ENCODE results near the gene TMEM132E.

The TMEM132E gene

GRCh38 chr17:34626121-34626681 lies 46.8 kb downstream of the TMEM132E start:
- in situ Hi-C loops (cut with MboI; ENCODE audit: low sequenced_read_pairs): loop anchor here (25.0 kb wide), 1 partner anchor 314 kb away; the partner anchor contains the start of gene CCL8

- in situ Hi-C loops (cut with MboI; ENCODE audit: low sequenced_read_pairs): loop anchor here (25.0 kb wide), 1 partner anchor 317 kb away; the partner anchor contains the start of gene CCL8
These were observed 49.5 kb downstream of the TMEM132E start for GRCh38 chr17:34628879-34629278.

- in situ Hi-C loops (cut with MboI; ENCODE audit: low sequenced_read_pairs): loop anchor here (25.0 kb wide), 1 partner anchor 321 kb away; the partner anchor contains the start of gene CCL8
These were observed 54.0 kb downstream of the TMEM132E start for GRCh38 chr17:34633351-34633750.

- in situ Hi-C loops (cut with MboI; ENCODE audit: low sequenced_read_pairs): loop anchor here (25.0 kb wide), 1 partner anchor 321 kb away; the partner anchor contains the start of gene CCL8
These were observed 54.4 kb downstream of the TMEM132E start for GRCh38 chr17:34633760-34634159.

GRCh38 chr17:34634551-34635160 lies 55.3 kb downstream of the TMEM132E start:
- in situ Hi-C loops (cut with MboI; ENCODE audit: low sequenced_read_pairs): loop anchor here (25.0 kb wide), 1 partner anchor 322 kb away; the partner anchor contains the start of gene CCL8

GRCh38 chr17:34635876-34636275 lies 56.5 kb downstream of the TMEM132E start:
- in situ Hi-C loops (cut with MboI; ENCODE audit: low sequenced_read_pairs): loop anchor here (25.0 kb wide), 1 partner anchor 324 kb away; the partner anchor contains the start of gene CCL8

GRCh38 chr17:34637041-34637547 lies 57.7 kb downstream of the TMEM132E start:
- in situ Hi-C loops (cut with MboI; ENCODE audit: low sequenced_read_pairs): loop anchor here (25.0 kb wide), 1 partner anchor 325 kb away; the partner anchor contains the start of gene CCL8

- in situ Hi-C loops (cut with MboI; ENCODE audit: low sequenced_read_pairs): loop anchor here (25.0 kb wide), 1 partner anchor 326 kb away; the partner anchor contains the start of gene CCL8
These were observed 58.5 kb downstream of the TMEM132E start for GRCh38 chr17:34637548-34638525.

GRCh38 chr17:34638526-34639260 lies 59.3 kb downstream of the TMEM132E start:
- in situ Hi-C loops (cut with MboI; ENCODE audit: low sequenced_read_pairs): loop anchor here (25.0 kb wide), 1 partner anchor 326 kb away; the partner anchor contains the start of gene CCL8

GRCh38 chr17:34639706-34640425 lies 60.5 kb downstream of the TMEM132E start:
- in situ Hi-C loops (cut with MboI; ENCODE audit: low sequenced_read_pairs): loop anchor here (25.0 kb wide), 1 partner anchor 328 kb away; the partner anchor contains the start of gene CCL8

GRCh38 chr17:34641368-34641767 lies 62.0 kb downstream of the TMEM132E start:
- in situ Hi-C loops (cut with MboI; ENCODE audit: low sequenced_read_pairs): loop anchor here (25.0 kb wide), 1 partner anchor 329 kb away; the partner anchor contains the start of gene CCL8

GRCh38 chr17:34644941-34645550 lies 65.7 kb downstream of the TMEM132E start:
- in situ Hi-C loops (cut with MboI; ENCODE audit: low sequenced_read_pairs): loop anchor here (25.0 kb wide), 1 partner anchor 333 kb away; the partner anchor contains the start of gene CCL8

GRCh38 chr17:34645594-34645993 lies 66.2 kb downstream of the TMEM132E start:
- in situ Hi-C loops (cut with MboI; ENCODE audit: low sequenced_read_pairs): loop anchor here (25.0 kb wide), 1 partner anchor 333 kb away; the partner anchor contains the start of gene CCL8

- in situ Hi-C loops (cut with MboI; ENCODE audit: low sequenced_read_pairs): loop anchor here (25.0 kb wide), 1 partner anchor 335 kb away; the partner anchor contains the start of gene CCL8
These were observed 68.1 kb downstream of the TMEM132E start for GRCh38 chr17:34647511-34647910.

GRCh38 chr17:34650051-34650750 lies 70.8 kb downstream of the TMEM132E start:
- in situ Hi-C loops (cut with MboI; ENCODE audit: low sequenced_read_pairs): no loop called here

- in situ Hi-C loops (cut with MboI; ENCODE audit: low sequenced_read_pairs): no loop called here
These were observed 72.0 kb downstream of the TMEM132E start for GRCh38 chr17:34651402-34651811.

- in situ Hi-C loops (cut with MboI; ENCODE audit: low sequenced_read_pairs): no loop called here
These were observed 72.7 kb downstream of the TMEM132E start for GRCh38 chr17:34652021-34652555.

Data from HL-60/S4 treated with phorbol 12-myristate 13-acetate at 8.2 ng/mL for 4 days and 3 days (cell line).